Astrocyte of the spinal cord (primary cell): ENCODE data around the gene MKRN1.

Source experiments
- DNase-seq: peaks from one replicate; pipeline ENCODE4 v3.0.0; 2011; ENCODE audit warnings: low read depth, low spot score
- H3K4me3 ChIP-seq: 2 replicates; pipeline ENCODE4 v1.5.1; 2011; ENCODE audit warnings: low read depth, mild to moderate bottlenecking, low read length, moderate library complexity
- CTCF ChIP-seq: IDR thresholded peaks from 2 replicates; pipeline ENCODE4 v1.5.1; 2012; ENCODE audit warnings: low read depth, mild to moderate bottlenecking, low read length, inconsistent platforms
- in situ Hi-C: cut with HindIII; loops from 2 replicates; pipeline ENCODE4 v1.10.0; 2017; ENCODE audit warnings: low sequenced_read_pairs

The MKRN1 gene

GRCh38 chr7:140440593-140440992, 38.7 kb downstream of the MKRN1 start:
- no peak overlapping the region for H3K4me3 ChIP-seq
- no peak for DNase-seq
- TF ChIP-seq CTCF, result no peak
- in situ Hi-C loops, result no loop called here

DNA sequence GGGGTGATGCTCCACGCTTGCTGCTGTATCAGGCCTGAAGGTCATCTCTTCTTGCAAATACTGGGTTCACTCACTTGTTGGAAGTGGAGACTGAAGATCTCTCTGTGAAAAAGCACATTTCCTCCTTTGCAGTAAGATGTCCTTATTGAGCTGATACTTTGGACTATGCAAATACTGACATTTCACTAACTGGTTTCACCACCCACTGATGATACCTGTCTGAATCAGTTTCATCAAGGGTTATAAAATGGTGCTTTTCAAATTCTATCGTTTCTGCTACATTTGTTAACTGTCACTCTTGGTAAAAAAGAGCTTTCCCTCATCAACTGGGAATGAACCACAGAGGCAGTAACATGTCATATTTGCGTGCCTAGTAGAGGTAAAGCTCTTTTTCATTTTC, 39.9 kb downstream of the MKRN1 start:
- DNase-seq, result no peak
- in situ Hi-C loops, result no loop called here
- H3K4me3 ChIP-seq, result no peak overlapping the region
- no peak for TF ChIP-seq CTCF

DNA sequence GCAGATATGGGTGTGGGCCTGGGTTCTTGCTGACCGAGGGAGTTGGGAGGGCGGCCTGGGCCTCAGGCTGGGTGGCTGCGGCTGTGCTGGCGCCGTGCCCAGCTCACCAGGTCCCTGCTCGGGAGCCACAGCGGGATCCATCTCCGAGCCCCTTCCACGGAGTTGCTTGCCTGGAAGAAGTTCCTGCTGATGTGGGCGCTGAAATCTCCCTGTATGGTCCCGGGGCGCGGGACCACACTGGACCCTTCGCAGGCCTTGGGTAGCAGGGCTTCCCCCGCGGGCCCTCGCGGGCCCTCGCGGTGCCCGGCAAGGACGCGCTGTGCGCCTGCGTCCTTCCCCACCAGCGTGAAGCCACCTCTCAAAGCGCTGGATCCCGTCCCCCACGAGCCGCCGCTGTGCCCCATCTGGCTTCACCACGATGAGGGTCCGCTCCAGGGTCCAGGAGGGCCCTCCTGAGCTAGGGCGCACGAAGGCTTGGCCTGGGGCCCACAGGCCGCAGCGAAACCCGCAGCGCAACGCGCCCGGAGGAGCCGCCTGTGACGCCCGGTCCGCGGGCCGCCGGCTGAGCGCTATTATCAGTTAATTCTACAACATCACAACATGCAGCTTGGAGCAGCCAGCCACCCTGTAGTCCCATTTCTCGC, 43.9 kb downstream of the MKRN1 start:
- TF ChIP-seq CTCF, result no peak
- in situ Hi-C loops, result no loop called here
- no peak overlapping the region for H3K4me3 ChIP-seq
- no peak for DNase-seq

DNA sequence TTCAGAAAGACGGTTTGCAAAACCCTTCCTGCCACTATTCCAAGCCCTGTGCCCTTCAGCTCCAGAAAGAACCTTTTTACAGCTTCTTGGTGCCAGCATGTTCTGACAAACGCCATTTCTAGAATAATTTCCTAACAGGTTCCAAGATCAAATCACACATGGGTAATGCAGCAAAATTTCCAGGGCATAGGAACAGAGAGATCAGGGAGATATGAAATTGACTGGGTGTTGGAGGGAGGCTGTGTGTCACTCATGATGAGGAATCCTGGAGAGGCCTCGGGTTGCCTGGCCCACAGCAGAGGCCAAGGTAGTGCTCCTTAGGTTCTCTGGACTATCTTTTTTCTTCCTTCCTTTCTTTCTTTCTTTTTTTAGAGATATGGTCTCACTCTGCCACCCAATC, 45.9 kb downstream of the MKRN1 start:
- in situ Hi-C loops, result no loop called here

GRCh38 chr7:140426130-140426529, 53.2 kb downstream of the MKRN1 start:
- no peak for DNase-seq
- in situ Hi-C loops, result no loop called here
- no peak for TF ChIP-seq CTCF
- H3K4me3 ChIP-seq, result no peak overlapping the region

More for the DNA sequence above, 45.9 kb downstream of the MKRN1 start:
- no peak overlapping the region for H3K4me3 ChIP-seq
- TF ChIP-seq CTCF, result no peak
- DNase-seq, result no peak

DNA sequence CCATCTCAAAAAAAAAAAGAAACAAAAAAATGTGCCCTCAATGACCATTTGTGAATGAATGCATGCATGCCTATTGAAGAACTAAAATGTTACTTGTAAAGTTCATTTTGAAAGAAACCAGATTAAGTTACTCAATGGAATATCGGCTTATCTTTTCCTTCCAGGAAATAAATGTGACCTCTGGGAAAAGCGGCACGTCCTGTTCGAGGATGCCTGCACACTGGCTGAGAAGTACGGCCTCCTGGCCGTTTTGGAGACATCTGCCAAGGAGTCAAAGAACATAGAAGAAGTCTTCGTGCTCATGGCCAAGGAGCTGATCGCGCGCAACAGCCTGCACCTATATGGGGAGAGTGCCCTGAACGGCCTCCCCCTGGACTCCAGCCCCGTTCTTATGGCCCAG, 53.6 kb downstream of the MKRN1 start:
- TF ChIP-seq CTCF, result no peak
- no peak for DNase-seq
- no peak overlapping the region for H3K4me3 ChIP-seq
- in situ Hi-C loops, result no loop called here
